Non-pigmented ciliary epithelial cell (primary cell): Measurements from ENCODE around the gene OR52I1.

Source experiments
- DNase-seq: peaks from one replicate; pipeline ENCODE4 v3.0.0-alpha.2; 2010; ENCODE audit warnings: low read depth

OR52I1 gene

DNA sequence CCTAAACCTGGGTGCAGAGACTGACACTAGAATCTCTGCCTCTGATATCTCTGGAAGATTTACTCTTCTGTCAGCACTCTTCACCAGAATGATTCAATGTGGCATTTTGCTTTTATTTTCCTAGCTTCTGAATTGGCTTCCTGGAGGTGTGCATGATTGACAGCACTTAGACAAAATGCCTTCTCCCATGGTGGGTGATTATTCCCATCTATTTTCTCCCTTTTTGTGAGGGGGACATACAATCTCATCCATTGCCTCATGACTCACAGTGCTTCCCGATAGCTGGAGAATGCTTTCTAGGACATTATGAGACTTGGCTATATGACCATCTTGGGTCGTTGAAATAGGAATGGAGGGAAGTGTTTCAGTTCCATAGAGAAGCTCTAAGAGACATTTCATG lies 18.1 kb downstream of the OR52I1 start:
- DNase-seq, result no peak

DNA sequence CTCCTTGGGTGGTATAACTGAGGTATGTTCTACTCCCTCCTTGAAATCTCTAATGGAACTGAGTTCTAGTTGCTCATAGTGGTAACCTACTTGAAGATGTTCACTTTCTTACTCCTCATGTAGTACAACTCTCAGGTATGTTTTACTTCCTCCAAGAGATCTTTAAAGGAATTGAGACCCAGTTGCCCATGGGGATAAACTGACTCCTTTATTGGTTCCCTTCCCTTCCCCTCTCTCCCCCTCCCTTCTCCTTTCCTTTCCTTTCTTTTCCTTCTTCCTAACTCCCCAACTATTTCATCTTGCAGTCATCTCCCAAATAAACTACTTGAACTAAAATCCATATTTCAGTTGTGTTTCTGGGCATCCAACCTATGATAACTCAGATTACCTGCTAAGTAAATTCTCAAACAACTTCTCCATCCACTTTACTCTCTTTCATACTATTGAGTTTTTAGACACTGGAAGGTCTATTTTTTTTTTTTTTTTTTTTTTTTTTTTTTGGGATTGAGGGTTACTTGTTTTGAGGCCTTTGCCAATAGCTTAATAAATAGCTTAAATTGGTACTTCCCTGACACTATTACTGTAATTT lies 22.1 kb downstream of the OR52I1 start:
- no peak for DNase-seq

DNA sequence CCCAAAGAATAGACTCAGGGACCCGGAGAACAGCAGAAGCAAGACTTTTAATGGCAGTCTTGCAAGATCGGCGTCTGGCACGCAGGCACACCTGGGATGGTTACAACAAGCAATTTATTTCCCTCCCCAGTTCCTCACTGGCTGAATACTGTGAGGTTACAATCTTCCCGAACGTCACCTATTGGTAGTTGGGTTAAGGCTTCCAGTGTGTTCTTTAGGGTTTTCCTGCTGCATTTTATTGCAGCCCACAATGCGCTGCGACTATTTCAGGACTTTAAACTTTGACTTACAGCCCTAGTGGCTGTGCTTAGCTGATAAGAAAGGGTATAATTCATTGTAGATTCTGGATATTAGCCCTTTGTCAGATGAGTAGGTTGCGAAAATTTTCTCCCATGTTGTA lies 25.7 kb downstream of the OR52I1 start:
- DNase-seq, result no peak

DNA sequence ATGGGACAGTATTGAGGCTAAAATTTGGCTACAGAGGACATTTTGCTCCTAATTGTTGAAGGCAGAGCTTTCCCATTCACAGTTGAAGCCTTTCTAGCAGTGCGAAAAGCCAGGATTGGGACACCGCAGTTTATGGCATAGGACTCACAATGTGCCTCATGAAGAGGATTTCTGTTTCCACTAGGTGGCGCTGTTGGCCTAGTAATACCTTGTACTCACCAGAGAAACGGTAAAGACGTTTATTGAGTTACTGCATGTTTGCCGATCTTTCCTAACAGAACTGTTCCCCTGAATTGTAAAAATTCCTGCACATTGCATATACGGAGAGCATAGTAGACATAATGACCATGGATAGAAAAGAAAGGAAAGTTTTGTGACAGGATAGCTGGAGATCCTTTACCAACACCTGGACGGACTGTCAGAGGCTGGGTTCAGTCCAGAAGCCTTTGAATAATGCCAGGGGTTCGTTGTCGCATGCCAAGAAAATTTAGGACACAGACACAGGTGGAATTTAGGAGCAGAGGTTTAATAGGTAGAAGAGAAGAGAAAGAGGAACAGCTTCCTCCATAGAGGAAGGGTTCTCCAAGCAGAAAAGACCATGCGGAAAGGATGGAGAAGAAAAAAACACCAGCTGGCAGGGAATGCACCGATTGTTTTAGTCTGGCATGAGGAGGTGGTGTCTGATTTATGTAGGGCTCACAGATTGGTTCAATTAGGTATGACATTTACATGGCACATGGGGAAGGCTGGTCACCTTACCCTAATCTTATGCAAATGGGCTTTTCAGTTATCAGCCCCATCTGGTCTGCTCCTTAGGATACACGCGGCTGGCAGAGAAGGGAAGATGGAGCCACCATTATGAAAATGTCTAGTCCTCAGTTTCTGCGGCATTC lies 32.6 kb downstream of the OR52I1 start:
- DNase-seq, result no peak

DNA sequence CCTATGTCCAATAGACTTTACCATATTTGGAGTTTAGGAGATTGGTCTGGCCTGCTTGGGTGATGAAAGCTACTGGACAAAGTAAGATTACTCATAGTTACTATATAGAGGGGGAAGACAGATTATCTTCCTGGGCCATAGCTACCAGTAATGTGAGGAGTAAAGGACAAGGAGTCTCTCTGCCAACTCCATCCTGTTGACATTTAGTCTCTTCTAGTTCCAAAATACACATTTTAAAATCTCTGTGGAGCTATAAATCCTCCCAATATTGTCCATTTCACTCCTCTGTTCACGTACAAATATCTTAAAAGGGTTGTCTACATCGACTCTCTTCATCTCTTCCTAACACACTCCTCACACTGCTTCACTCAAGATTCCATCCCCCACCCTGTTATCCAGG lies 42.3 kb downstream of the OR52I1 start:
- DNase-seq, result no peak

DNA sequence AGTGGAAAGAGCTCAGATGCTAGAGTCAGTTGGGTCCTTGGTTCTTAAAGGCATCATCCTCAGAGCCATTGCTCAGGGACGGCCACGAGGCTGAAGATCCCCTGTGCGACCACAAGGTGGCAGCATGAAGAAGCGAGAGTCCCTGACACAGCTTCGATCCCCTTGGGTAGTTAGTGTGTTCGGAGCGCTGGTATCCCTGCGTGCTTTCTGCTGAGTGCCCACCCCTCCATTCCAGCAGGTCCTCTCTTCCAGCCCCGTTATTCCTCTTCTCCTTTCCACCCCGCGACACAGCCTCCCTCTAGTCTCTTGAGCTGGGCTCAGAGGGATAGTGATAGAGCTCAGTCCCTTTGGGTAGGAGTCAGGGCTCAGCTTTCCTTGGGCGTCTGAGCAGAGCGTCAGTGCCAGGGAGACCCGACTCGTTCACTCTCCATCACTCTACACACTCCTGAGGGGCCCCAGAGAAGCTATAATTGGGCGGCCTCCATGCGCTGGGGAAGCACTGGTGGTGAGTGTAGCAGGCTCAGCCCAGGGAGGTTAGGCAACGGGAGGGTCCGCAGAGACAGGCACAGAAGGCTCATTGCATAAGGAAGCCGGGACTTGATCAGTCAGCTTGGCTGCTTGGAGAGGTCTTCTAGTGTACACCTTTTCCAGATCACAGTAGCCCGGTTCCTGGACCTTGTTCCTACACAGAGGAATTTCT lies 43.3 kb downstream of the OR52I1 start, which contains the start of gene OR51D1:
TSS of gene OR51D1 (plus strand) at position 516 of the 700 bp plus-strand sequence. CDS start 2,314 bp downstream, outside the sequence.
- no peak for DNase-seq

DNA sequence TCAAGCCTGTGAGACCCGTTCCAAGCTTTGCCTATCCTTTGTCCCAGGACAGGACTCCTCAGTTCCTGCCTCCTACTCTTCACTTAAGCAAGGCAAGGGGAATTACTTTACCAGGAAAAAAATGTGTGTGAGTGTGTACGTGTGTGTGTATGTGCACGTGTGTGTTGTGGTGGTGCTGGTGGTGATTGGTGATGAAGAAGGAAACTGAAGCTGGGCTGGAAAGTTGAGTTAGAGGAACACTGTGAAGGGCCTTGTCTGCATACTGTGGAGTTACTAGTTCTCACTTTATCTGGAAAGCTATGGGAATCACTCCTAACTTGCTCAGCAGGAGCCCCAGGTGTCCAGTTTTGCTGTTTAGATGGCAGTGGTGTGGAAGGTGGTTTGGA lies 43.8 kb downstream of the OR52I1 start:
- no peak for DNase-seq

DNA sequence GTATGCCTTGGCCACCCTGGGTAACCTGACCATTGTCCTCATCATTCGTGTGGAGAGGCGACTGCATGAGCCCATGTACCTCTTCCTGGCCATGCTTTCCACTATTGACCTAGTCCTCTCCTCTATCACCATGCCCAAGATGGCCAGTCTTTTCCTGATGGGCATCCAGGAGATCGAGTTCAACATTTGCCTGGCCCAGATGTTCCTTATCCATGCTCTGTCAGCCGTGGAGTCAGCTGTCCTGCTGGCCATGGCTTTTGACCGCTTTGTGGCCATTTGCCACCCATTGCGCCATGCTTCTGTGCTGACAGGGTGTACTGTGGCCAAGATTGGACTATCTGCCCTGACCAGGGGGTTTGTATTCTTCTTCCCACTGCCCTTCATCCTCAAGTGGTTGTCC lies 46.1 kb downstream of the OR52I1 start:
- no peak for DNase-seq

DNA sequence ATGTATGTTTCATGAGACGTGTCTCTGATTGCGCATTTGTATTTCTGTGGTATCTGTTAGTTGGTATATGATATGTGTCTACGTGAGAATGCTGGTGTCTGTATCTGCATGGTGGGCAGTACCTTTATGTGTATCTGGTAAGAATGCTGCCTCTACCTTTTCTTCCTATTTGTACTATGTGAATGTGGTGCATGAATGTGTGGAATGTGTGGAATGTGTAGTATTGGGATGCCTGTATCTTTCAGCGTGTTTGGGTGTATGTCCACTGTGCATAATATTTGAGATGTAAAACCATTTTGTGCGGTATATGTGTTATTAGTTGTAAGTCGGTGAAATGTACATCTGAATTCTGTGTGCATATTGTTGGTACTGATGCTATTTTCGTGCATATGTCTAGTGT lies 47.7 kb downstream of the OR52I1 start:
- no peak for DNase-seq

DNA sequence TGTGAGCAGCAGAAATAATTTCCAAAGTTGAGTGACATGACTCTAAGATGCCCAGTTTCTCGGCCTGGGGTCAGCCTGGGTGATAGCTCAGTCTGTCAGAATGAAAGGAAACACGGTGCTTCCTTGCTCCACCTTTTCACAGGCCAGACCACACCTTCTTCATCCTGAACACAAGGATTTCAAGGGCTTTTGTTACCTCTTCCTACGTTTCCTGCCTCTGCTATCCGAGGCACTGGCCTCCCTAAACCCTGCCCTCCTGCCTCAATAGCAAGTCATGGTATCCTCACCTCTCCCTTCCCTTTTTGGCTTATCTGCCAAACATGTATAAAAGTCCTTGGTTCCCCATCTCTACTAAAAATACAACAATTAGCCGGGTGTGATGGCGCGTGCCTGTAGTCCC lies 48.2 kb downstream of the OR52I1 start:
- no peak for DNase-seq

DNA sequence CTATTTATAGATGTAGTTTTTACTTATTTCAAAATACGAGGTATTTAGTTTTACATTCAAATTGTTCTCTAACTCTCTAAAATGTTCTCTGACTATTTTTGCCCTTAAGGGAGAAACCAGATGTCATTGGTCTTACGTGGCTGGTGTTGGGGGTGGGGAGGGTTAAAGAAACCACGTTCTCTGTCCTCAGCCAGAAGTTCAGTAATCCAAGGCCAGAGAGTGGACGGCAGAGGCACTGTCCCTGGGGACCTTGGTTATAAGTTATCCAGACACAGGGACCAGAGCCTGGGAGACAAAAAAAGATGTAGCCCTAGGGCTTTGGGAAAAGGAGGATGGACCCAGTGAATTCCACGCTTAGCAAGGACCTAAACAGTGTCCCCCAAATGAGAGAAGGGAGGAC lies 49.2 kb downstream of the OR52I1 start:
- no peak for DNase-seq

DNA sequence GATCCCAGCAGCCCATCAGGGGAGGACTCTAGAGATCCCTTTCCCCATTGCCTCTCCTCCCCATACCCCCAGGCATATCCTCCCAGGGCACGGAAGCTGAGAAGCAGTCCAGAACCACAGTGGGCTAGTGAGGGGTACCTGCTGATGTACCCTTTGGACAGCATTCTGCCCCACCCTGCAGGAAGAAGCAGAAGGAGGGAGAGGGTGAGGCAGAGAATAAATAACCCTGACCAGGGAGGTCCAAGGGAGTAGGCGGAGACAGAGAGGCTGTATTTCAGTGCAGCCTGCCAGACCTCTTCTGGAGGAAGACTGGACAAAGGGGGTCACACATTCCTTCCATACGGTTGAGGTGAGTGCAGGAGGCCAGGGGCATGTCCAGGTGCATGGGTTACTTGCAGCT lies 49.8 kb downstream of the OR52I1 start, which contains the start of gene OR51E1:
TSS of gene OR51E1 (plus strand) at position 301 of the 400 bp plus-strand sequence. CDS start 8,545 bp downstream, outside the sequence.
- DNase-seq, result no peak

DNA sequence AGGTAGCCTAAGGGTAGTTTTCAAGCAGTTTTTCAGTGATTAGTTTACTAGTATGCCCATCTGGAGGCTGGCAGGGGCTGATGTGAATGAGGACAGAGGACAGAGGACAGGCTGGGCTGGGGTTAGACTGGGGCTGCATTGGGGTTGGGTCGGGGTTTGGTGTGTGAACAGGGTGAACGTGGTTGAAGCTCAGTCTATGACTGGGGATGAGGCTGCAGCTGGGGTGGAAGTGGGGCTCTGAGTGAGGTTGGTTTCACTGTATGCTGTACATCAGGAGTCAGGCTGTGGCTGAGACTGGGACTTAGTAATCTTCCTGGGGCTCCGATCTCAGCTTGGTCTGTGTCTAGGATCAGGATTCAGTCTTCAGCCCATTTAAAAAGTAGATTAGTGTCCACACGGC lies 50.4 kb downstream of the OR52I1 start:
- no peak for DNase-seq
